Smooth muscle cell (in vitro differentiated cells): ENCODE data around the gene ACHE. TPM values are rescaled to one million over a fixed set of nuclear protein-coding genes. Genes with fewer than 3 reads are reported as not detected.

Experiments used
- DNase-seq: peaks from one replicate; lab custom pipeline; 2025; ENCODE audit not compliant: unreplicated experiment; lab: John Stamatoyannopoulos, UW
- H2AFZ ChIP-seq: fragments of 200-600 bp; sonication (generic); 2 replicates; pipeline ENCODE4 v1.6.0; 2016; ENCODE audit warnings: antibody characterized with exemption, low read depth, mild to moderate bottlenecking
- H3F3A ChIP-seq: fragments of 200-600 bp; sonication (generic); 2 replicates; pipeline ENCODE4 v1.6.0; 2017; ENCODE audit warnings: antibody characterized with exemption, low read depth
- H3K27ac ChIP-seq: fragments of 200-600 bp; sonication (generic); 2 replicates; pipeline ENCODE4 v1.5.1; 2016; ENCODE audit warnings: low read depth, mild to moderate bottlenecking
- H3K27me3 ChIP-seq: fragments of 200-600 bp; sonication (generic); 2 replicates; pipeline ENCODE4 v1.6.1; 2016; ENCODE audit warnings: low read depth, mild to moderate bottlenecking
- H3K36me3 ChIP-seq: fragments of 200-600 bp; sonication (generic); 2 replicates; pipeline ENCODE4 v1.5.1; 2016; ENCODE audit warnings: low read depth
- H3K4me1 ChIP-seq: fragments of 200-600 bp; sonication (generic); 2 replicates; pipeline ENCODE4 v1.5.1; 2016; ENCODE audit warnings: low read depth
- H3K4me2 ChIP-seq: fragments of 200-600 bp; sonication (generic); 2 replicates; pipeline ENCODE4 v1.6.0; 2016; ENCODE audit warnings: mild to moderate bottlenecking
- H3K4me3 ChIP-seq: fragments of 200-600 bp; sonication (generic); 2 replicates; pipeline ENCODE4 v1.5.1; 2016; ENCODE audit warnings: mild to moderate bottlenecking
- H3K79me2 ChIP-seq: fragments of 200-600 bp; sonication (generic); 2 replicates; pipeline ENCODE4 v1.6.0; 2016; ENCODE audit warnings: low read depth, mild to moderate bottlenecking
- H3K9ac ChIP-seq: fragments of 200-600 bp; sonication (generic); 2 replicates; pipeline ENCODE4 v1.6.0; 2016; ENCODE audit warnings: low read depth
- H3K9me3 ChIP-seq: fragments of 200-600 bp; sonication (generic); replicated peaks from 2 replicates; pipeline ENCODE4 v1.5.1; 2016; ENCODE audit warnings: low read depth
- H4K20me1 ChIP-seq: fragments of 200-600 bp; sonication (generic); 2 replicates; pipeline ENCODE4 v1.6.0; 2016; ENCODE audit warnings: low read depth
- CTCF ChIP-seq: fragments of 200-600 bp; sonication (generic); IDR thresholded peaks from 2 replicates; pipeline ENCODE4 v1.5.1; 2017; ENCODE audit warnings: borderline replicate concordance, mild to moderate bottlenecking, antibody characterized with exemption; ENCODE audit not compliant: insufficient read depth, poor library complexity, severe bottlenecking
- WGBS: methylation state at CpG from one replicate; pipeline ENCODE4 v1.1.7; 2016; ENCODE audit warnings: low lambda C conversion rate; 5-methylcytosine and 5-hydroxymethylcytosine counted together
- microRNA-seq: library from miRNA; unstranded; fragments of <30 nt; microRNA quantifications from one replicate; pipeline ENCODE4, GENCODE V29; 2016; ENCODE audit warnings: borderline number of aligned reads
- polyA plus RNA-seq: library from polyadenylated mRNA; unstranded; fragments of >200 nt; fragmentation: Nextera tagmentation; extraction: Ambion mirVana; gene quantifications from 2 replicates; pipeline ENCODE4 v1.2.1, GENCODE V29; 2016
- small RNA-seq: library from RNA; depleted of rRNA; stranded (forward); fragments of <200 nt; gene quantifications from one replicate; pipeline ENCODE3, GENCODE V24; 2014
- total RNA-seq: library from RNA; depleted of rRNA; stranded (reverse); fragments of >200 nt; gene quantifications from 2 replicates; pipeline ENCODE4 v1.2.3, GENCODE V29; 2014

The ACHE gene
- total and polyA plus RNA-seq, 2 experiments from 2014 or later: 2.6 to 3.5 TPM

DNA sequence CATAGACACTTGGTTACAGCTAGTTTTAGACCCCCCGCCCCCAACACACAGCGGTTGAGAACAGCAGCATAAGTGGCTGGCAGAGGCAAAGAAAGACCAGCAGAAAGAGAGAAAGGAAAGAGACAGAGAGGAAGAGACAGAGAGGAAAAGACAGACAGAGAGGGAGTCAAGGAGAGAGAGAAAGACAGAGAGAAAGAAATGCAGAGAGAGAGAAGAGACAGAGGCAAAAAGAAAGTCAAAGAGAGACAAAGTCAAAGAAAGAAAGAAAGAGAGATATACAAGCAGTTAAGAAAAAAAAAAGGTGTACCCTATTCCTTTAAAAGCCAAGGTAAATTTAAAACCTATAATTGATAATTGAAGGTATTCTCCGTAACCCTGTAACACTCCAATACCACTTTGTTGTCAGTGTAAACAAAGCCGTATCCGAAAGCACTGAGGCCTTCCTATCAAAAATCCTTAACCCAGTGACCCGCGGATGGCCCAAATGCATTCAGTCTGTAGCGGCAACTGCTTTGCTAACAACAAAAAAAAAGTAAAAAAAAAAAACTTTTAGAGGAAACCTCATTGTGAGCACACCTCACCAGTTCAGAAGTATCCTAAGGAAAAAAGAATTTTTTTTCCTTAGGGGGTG lies 55.1 kb downstream of the ACHE start:
- Histone ChIP-seq H3K9ac (no peak overlapping the region), H3K4me3 (peak overlapping the region; percentile 8), H3F3A (peaks cover 8% of the 10 kb centered on the region), H2AFZ (peak overlapping the region; percentile 62), H3K27me3 (no peaks in the 10 kb centered on the region), H3K36me3 (no peaks in the 10 kb centered on the region), H3K4me1 (peaks cover 30% of the 10 kb centered on the region), H3K79me2 (no peaks in the 10 kb centered on the region), H3K27ac (no peak overlapping the region), H4K20me1 (no peaks in the 10 kb centered on the region), H3K9me3 (no peaks in the 10 kb centered on the region), H3K4me2 (peak overlapping the region; percentile 59)
- no peak for DNase-seq
- no peak for TF ChIP-seq CTCF
- 51% methylated on average over 8 of the region's 8 CpGs for WGBS

Small RNAs within 50 kb of the gene (microRNA-seq; reads per million reads assigned to microRNA genes)
- gene MIR6875: not detected

Small RNAs within 50 kb of the gene (small RNA-seq; reads per million reads assigned to genes)
- gene RN7SL549P: not detected
- gene RPS29P15: not detected

Other genes with a start within 250 kb of the ACHE start
- not detected in 2 replicates for gene ACTL6B, start 239.4 kb downstream of the ACHE start, total RNA-seq
- gene ACTL6B, start 239.4 kb downstream of the ACHE start, polyA plus RNA-seq: not detected in 2 replicates
- gene GNB2, start 222.1 kb downstream of the ACHE start, total RNA-seq: 90.7 and 91.7 TPM in 2 replicates
- 219 and 238 TPM in 2 replicates for gene GNB2, start 222.1 kb downstream of the ACHE start, polyA plus RNA-seq
- gene GIGYF1, start 201.6 kb downstream of the ACHE start, total RNA-seq: 10.7 and 13.1 TPM in 2 replicates
- gene GIGYF1, start 201.6 kb downstream of the ACHE start, polyA plus RNA-seq: 8.5 and 11.8 TPM in 2 replicates
- 19.5 and 19.6 TPM in 2 replicates for gene POP7, start 189.8 kb downstream of the ACHE start, total RNA-seq
- gene POP7, start 189.8 kb downstream of the ACHE start, polyA plus RNA-seq: 58.7 and 62.3 TPM in 2 replicates
- not detected in 2 replicates for gene EPO, start 175.4 kb downstream of the ACHE start, total RNA-seq
- gene EPO, start 175.4 kb downstream of the ACHE start, polyA plus RNA-seq: not detected in 2 replicates
- gene ZAN, start 162.3 kb downstream of the ACHE start, total RNA-seq: not detected in 2 replicates
- gene ZAN, start 162.3 kb downstream of the ACHE start, polyA plus RNA-seq: not detected in 2 replicates
- gene EPHB4, start 68.4 kb downstream of the ACHE start, total RNA-seq: 45.4 and 49.4 TPM in 2 replicates
- gene EPHB4, start 68.4 kb downstream of the ACHE start, polyA plus RNA-seq: 50.5 and 56.3 TPM in 2 replicates
- gene SLC12A9, start 43.2 kb downstream of the ACHE start, total RNA-seq: 8.9 and 16.8 TPM in 2 replicates
- gene SLC12A9, start 43.2 kb downstream of the ACHE start, polyA plus RNA-seq: 12.1 and 17.8 TPM in 2 replicates
- 41.9 and 46.8 TPM in 2 replicates for gene TRIP6, start 28.5 kb downstream of the ACHE start, total RNA-seq
- gene TRIP6, start 28.5 kb downstream of the ACHE start, polyA plus RNA-seq: 65.6 and 87.0 TPM in 2 replicates
- gene SRRT, start 20.8 kb downstream of the ACHE start, total RNA-seq: 17.8 and 32.1 TPM in 2 replicates
- gene SRRT, start 20.8 kb downstream of the ACHE start, polyA plus RNA-seq: 63.6 and 87.5 TPM in 2 replicates
- gene UFSP1, start 6.2 kb downstream of the ACHE start, total RNA-seq: 0.31 and 1.2 TPM in 2 replicates
- gene UFSP1, start 6.2 kb downstream of the ACHE start, polyA plus RNA-seq: 2.6 and 2.9 TPM in 2 replicates
- gene MUC3A, start 53.6 kb upstream of the ACHE start, total RNA-seq: not detected in 2 replicates
- gene MUC3A, start 53.6 kb upstream of the ACHE start, polyA plus RNA-seq: not detected in 2 replicates
- 7.6 and 13.5 TPM in 2 replicates for gene MUC12, start 73.7 kb upstream of the ACHE start, total RNA-seq
- 17.1 and 18.0 TPM in 2 replicates for gene MUC12, start 73.7 kb upstream of the ACHE start, polyA plus RNA-seq
- 0.13 TPM in 1 of 2 replicates, not detected in the other for gene MUC17, start 124.2 kb upstream of the ACHE start, total RNA-seq
- gene MUC17, start 124.2 kb upstream of the ACHE start, polyA plus RNA-seq: 0.06 TPM in 1 of 2 replicates, not detected in the other
- gene TRIM56, start 189.6 kb upstream of the ACHE start, total RNA-seq: 2.5 and 5.4 TPM in 2 replicates
- gene TRIM56, start 189.6 kb upstream of the ACHE start, polyA plus RNA-seq: 11.0 and 11.2 TPM in 2 replicates
- 387 and 435 TPM in 2 replicates for gene SERPINE1, start 231.2 kb upstream of the ACHE start, total RNA-seq
- gene SERPINE1, start 231.2 kb upstream of the ACHE start, polyA plus RNA-seq: 460 and 495 TPM in 2 replicates